ENCODE measurements around the gene SLC4A7.

- TF ChIP-seq, protein P1, sequence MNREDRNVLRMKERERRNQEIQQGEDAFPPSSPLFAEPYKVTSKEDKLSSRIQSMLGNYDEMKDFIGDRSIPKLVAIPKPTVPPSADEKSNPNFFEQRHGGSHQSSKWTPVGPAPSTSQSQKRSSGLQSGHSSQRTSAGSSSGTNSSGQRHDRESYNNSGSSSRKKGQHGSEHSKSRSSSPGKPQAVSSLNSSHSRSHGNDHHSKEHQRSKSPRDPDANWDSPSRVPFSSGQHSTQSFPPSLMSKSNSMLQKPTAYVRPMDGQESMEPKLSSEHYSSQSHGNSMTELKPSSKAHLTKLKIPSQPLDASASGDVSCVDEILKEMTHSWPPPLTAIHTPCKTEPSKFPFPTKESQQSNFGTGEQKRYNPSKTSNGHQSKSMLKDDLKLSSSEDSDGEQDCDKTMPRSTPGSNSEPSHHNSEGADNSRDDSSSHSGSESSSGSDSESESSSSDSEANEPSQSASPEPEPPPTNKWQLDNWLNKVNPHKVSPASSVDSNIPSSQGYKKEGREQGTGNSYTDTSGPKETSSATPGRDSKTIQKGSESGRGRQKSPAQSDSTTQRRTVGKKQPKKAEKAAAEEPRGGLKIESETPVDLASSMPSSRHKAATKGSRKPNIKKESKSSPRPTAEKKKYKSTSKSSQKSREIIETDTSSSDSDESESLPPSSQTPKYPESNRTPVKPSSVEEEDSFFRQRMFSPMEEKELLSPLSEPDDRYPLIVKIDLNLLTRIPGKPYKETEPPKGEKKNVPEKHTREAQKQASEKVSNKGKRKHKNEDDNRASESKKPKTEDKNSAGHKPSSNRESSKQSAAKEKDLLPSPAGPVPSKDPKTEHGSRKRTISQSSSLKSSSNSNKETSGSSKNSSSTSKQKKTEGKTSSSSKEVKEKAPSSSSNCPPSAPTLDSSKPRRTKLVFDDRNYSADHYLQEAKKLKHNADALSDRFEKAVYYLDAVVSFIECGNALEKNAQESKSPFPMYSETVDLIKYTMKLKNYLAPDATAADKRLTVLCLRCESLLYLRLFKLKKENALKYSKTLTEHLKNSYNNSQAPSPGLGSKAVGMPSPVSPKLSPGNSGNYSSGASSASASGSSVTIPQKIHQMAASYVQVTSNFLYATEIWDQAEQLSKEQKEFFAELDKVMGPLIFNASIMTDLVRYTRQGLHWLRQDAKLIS (CRISPR knock-in tag; IDR thresholded peaks at IDR 0.05; ENCODE audit: borderline replicate concordance), result no peak
- TF ChIP-seq, protein P2, sequence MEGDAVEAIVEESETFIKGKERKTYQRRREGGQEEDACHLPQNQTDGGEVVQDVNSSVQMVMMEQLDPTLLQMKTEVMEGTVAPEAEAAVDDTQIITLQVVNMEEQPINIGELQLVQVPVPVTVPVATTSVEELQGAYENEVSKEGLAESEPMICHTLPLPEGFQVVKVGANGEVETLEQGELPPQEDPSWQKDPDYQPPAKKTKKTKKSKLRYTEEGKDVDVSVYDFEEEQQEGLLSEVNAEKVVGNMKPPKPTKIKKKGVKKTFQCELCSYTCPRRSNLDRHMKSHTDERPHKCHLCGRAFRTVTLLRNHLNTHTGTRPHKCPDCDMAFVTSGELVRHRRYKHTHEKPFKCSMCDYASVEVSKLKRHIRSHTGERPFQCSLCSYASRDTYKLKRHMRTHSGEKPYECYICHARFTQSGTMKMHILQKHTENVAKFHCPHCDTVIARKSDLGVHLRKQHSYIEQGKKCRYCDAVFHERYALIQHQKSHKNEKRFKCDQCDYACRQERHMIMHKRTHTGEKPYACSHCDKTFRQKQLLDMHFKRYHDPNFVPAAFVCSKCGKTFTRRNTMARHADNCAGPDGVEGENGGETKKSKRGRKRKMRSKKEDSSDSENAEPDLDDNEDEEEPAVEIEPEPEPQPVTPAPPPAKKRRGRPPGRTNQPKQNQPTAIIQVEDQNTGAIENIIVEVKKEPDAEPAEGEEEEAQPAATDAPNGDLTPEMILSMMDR (IDR thresholded peaks at IDR 0.05), result no peak
- no peak for TF ChIP-seq NFYB (CRISPR knock-in tag; conservative IDR thresholded peaks at IDR 0.05; ENCODE audit: low read depth)
- TF ChIP-seq NFE2L1 (CRISPR knock-in tag; IDR thresholded peaks at IDR 0.05), result no peak
- TF ChIP-seq IRF1 (CRISPR knock-in tag; IDR thresholded peaks at IDR 0.05), result no peak
- TF ChIP-seq E2F1 (CRISPR knock-in tag; IDR thresholded peaks at IDR 0.05), result no peak
- no peak for TF ChIP-seq ESRRA (CRISPR knock-in tag; IDR thresholded peaks at IDR 0.05; ENCODE audit: borderline replicate concordance)
Measured at GRCh38 chr3:27504749-27505148, 20.6 kb upstream of the SLC4A7 start.

Data from WTC11 (cell line).